HepG2 (cell line): ENCODE results near the gene SLC25A47. TPM values are rescaled to one million over a fixed set of nuclear protein-coding genes. Genes with fewer than 3 reads are reported as not detected.

Experiments used
- CTCF ChIP-seq: sonication (generic); formaldehyde crosslinking; IDR thresholded peaks from 2 replicates; pipeline ENCODE4 v1.5.0; 2020; ENCODE audit warnings: mild to moderate bottlenecking, missing genetic modification reagents, moderate library complexity
- DMAP1 ChIP-seq: IDR thresholded peaks from 2 replicates; pipeline ENCODE4 v1.6.1; 2016
- EED ChIP-seq: sonication (generic); formaldehyde crosslinking; IDR thresholded peaks from 2 replicates; pipeline ENCODE4 v1.5.0; 2020; ENCODE audit warnings: mild to moderate bottlenecking, missing genetic modification reagents
- GRHL1 ChIP-seq: sonication (generic); formaldehyde crosslinking; conservative IDR thresholded peaks from 2 replicates; pipeline ENCODE4 v1.8.0; 2022; ENCODE audit warnings: missing genetic modification reagents
- KDM6A ChIP-seq: IDR thresholded peaks from 2 replicates; pipeline ENCODE4 v1.6.1; 2016; ENCODE audit warnings: low read depth
- MIXL1 ChIP-seq: IDR thresholded peaks from 2 replicates; pipeline ENCODE4 v1.6.1; 2016
- MLXIP ChIP-seq: sonication (generic); formaldehyde crosslinking; IDR thresholded peaks from 2 replicates; pipeline ENCODE4 v1.9.0; 2021; ENCODE audit warnings: missing genetic modification reagents, borderline replicate concordance
- NR0B2 ChIP-seq: sonication (generic); formaldehyde crosslinking; IDR thresholded peaks from 2 replicates; pipeline ENCODE4 v1.4.0; 2020; ENCODE audit warnings: mild to moderate bottlenecking, missing genetic modification reagents
- NR2F2 ChIP-seq: IDR thresholded peaks from 2 replicates; pipeline ENCODE4 v1.6.1; 2012; ENCODE audit warnings: low read depth, inconsistent platforms, borderline replicate concordance
- PCBP2 ChIP-seq: fragments of 200-400 bp; formaldehyde crosslinking; optimal IDR thresholded peaks from 2 replicates; pipeline ENCODE3; 2018; ENCODE audit warnings: low read length, low read depth; ENCODE audit not compliant: poor library complexity, severe bottlenecking
- POLR2A ChIP-seq, 2 experiments: IDR thresholded peaks; 2 replicates each; pipeline ENCODE4 v1.6.1; 2011; ENCODE audit warnings: low read depth in 2 of 2, low read length in 2 of 2, mild to moderate bottlenecking in 1 of 2, moderate library complexity in 1 of 2; ENCODE audit not compliant: insufficient read depth in 1 of 2
- RFX3 ChIP-seq: IDR thresholded peaks from 2 replicates; pipeline ENCODE4 v1.6.1; 2016; ENCODE audit warnings: missing biosample characterization, missing genetic modification reagents
- THAP11 ChIP-seq: IDR thresholded peaks from 2 replicates; pipeline ENCODE4 v1.6.1; 2016; ENCODE audit warnings: missing biosample characterization, missing genetic modification reagents
- XBP1 ChIP-seq: sonication (generic); formaldehyde crosslinking; IDR thresholded peaks from 2 replicates; pipeline ENCODE4 v1.5.0; 2020; ENCODE audit warnings: missing genetic modification reagents
- ZNF124 ChIP-seq: sonication (generic); formaldehyde crosslinking; IDR thresholded peaks from 2 replicates; pipeline ENCODE4 v1.4.0; 2020; ENCODE audit warnings: missing genetic modification reagents
- ZNF136 ChIP-seq: sonication (generic); formaldehyde crosslinking; IDR thresholded peaks from 2 replicates; pipeline ENCODE4 v1.8.1; 2022; ENCODE audit warnings: low read depth, mild to moderate bottlenecking, moderate library complexity, missing genetic modification reagents
- ZNF225 ChIP-seq: sonication (generic); formaldehyde crosslinking; IDR thresholded peaks from 2 replicates; pipeline ENCODE4 v1.4.0; 2020; ENCODE audit warnings: mild to moderate bottlenecking, missing genetic modification reagents
- ZNF33A ChIP-seq: sonication (generic); formaldehyde crosslinking; IDR thresholded peaks from 2 replicates; pipeline ENCODE4 v1.5.1; 2020; ENCODE audit warnings: missing genetic modification reagents, mild to moderate bottlenecking, moderate library complexity, borderline replicate concordance
- ZNF460 ChIP-seq: sonication (generic); formaldehyde crosslinking; IDR thresholded peaks from 2 replicates; pipeline ENCODE4 v1.5.1; 2020; ENCODE audit warnings: missing genetic modification reagents, mild to moderate bottlenecking, borderline replicate concordance
- ZNF580 ChIP-seq: IDR thresholded peaks from 2 replicates; pipeline ENCODE4 v1.6.1; 2016; ENCODE audit warnings: low read depth, borderline replicate concordance
- ZNF782 ChIP-seq: sonication (generic); formaldehyde crosslinking; IDR thresholded peaks from 2 replicates; pipeline ENCODE4 v1.4.0; 2020; ENCODE audit warnings: missing genetic modification reagents, mild to moderate bottlenecking, borderline replicate concordance
- ZNF850 ChIP-seq: sonication (generic); formaldehyde crosslinking; conservative IDR thresholded peaks from 2 replicates; pipeline ENCODE4 v1.9.0; 2021; ENCODE audit warnings: mild to moderate bottlenecking, missing genetic modification reagents
- ZNF883 ChIP-seq: sonication (generic); formaldehyde crosslinking; IDR thresholded peaks from 2 replicates; pipeline ENCODE4 v1.5.1; 2020; ENCODE audit warnings: mild to moderate bottlenecking, missing genetic modification reagents; ENCODE audit errors: not compliant biosample characterization
- ZNF891 ChIP-seq: sonication (generic); formaldehyde crosslinking; IDR thresholded peaks from 2 replicates; pipeline ENCODE4 v1.5.0; 2020; ENCODE audit warnings: mild to moderate bottlenecking, missing genetic modification reagents
- polyA plus RNA-seq, 8 experiments: library from polyadenylated mRNA; depleted of rRNA in 3 of 8; stranded (reverse) in 7 of 8; unstranded in 1 of 8; fragments of >200 nt; fragmentation: Illumina TruSeq in 4 of 8; extraction: Trizol in 4 of 8; gene quantifications; 2 replicates each; pipeline versions ENCODE4 v1.2.1 to v1.2.3, GENCODE V29; 2011 to 2016; ENCODE audit warnings: low read depth in 4 of 8, missing spikeins in 1 of 8, mixed read lengths in 1 of 8; ENCODE audit not compliant: insufficient read depth in 1 of 8
- total RNA-seq, 5 experiments: library from RNA; depleted of rRNA; stranded (reverse); fragments of >200 nt; fragmentation: Illumina TruSeq; extraction: Trizol; gene quantifications; 2 replicates each; pipeline ENCODE4 v1.2.3, GENCODE V29; 2016; ENCODE audit warnings: low read depth in 1 of 5

SLC25A47 gene
- total and polyA plus RNA-seq, 2 of the 13 experiments (the other 11 are each of a cell fraction or from before 2014, with no cell fraction given): 1.0 to 1.7 TPM

- TF ChIP-seq GRHL1 (CRISPR knock-in tag): no peak
- no peak for TF ChIP-seq KDM6A
- TF ChIP-seq MLXIP: no peak
- TF ChIP-seq ZNF33A (CRISPR knock-in tag): 0 out of 2 replicates have a peak, but pooled peaks have one; percentile 70
- no peak for TF ChIP-seq EED (CRISPR knock-in tag)
- TF ChIP-seq ZNF225 (CRISPR knock-in tag): no peak
- no peak for TF ChIP-seq PCBP2
- no peak for TF ChIP-seq ZNF891 (CRISPR knock-in tag)
- peak; percentile 91 for TF ChIP-seq XBP1 (CRISPR knock-in tag)
- no peak for TF ChIP-seq NR2F2
- peak; percentile 93 for TF ChIP-seq THAP11 (CRISPR knock-in tag)
- no peak; the same call in 1 of the 2 replicates for TF ChIP-seq ZNF460 (CRISPR knock-in tag)
- 0 out of 2 replicates have a peak, but pooled peaks have one; percentile 61 for TF ChIP-seq ZNF782
- TF ChIP-seq ZNF883: no peak
- TF ChIP-seq ZNF124 (CRISPR knock-in tag): peak; percentile 17; the same call in 1 of the 2 replicates
- no peak for TF ChIP-seq ZNF850
- peak; percentile 89 for TF ChIP-seq DMAP1
- no peak for TF ChIP-seq NR0B2
- peak; percentile 92 for TF ChIP-seq ZNF580
- TF ChIP-seq POLR2A (IDR thresholded peaks at IDR 0.05; ENCODE audit: insufficient read depth in 1 of 2, low read depth in 2 of 2, low read length in 2 of 2): peak; percentile 57 to 88; a peak in 3 of 4 replicates
- TF ChIP-seq CTCF (CRISPR knock-in tag): peak; percentile 37
- 0 out of 2 replicates have a peak, but pooled peaks have one; percentile 67 for TF ChIP-seq ZNF136 (CRISPR knock-in tag)
- peak; percentile 84 for TF ChIP-seq RFX3 (CRISPR knock-in tag)
- no peak for TF ChIP-seq MIXL1 (CRISPR knock-in tag)
Measured at GRCh38 chr14:100375963-100376735, 53.0 kb downstream of the SLC25A47 start, which contains the start of gene WDR25 (continued).
